OCI-LY1 (cell line): ENCODE results near the gene IL22.

Experiments used
- H2AFZ ChIP-seq: fragments of 200-600 bp; sonication (generic), shearing (Covaris generic); 2 replicates; pipeline ENCODE4 v1.6.0; 2014; ENCODE audit warnings: antibody characterized with exemption, mild to moderate bottlenecking, low read length
- H3F3A ChIP-seq: fragments of 200-600 bp; sonication (generic), shearing (Covaris generic); 2 replicates; pipeline ENCODE4 v1.6.0; 2014; ENCODE audit warnings: mild to moderate bottlenecking, antibody characterized with exemption, low read length, moderate library complexity; ENCODE audit not compliant: insufficient read depth
- H3K27ac ChIP-seq: fragments of 200-600 bp; sonication (generic); 2 replicates; pipeline ENCODE4 v1.5.1; 2014; ENCODE audit warnings: low read length, mixed run types, mild to moderate bottlenecking, low read depth; ENCODE audit not compliant: poor library complexity, severe bottlenecking
- H3K27me3 ChIP-seq: fragments of 200-600 bp; sonication (generic); 2 replicates; pipeline ENCODE4 v1.6.0; 2014; ENCODE audit warnings: antibody characterized with exemption, mild to moderate bottlenecking, low read length, moderate library complexity; ENCODE audit not compliant: insufficient read depth
- H3K36me3 ChIP-seq: fragments of 200-600 bp; sonication (generic); 2 replicates; pipeline ENCODE4 v1.6.1; 2014; ENCODE audit warnings: mild to moderate bottlenecking, antibody characterized with exemption, low read length, moderate library complexity, mixed read lengths; ENCODE audit not compliant: insufficient read depth
- H3K4me1 ChIP-seq: fragments of 200-600 bp; sonication (generic); 2 replicates; pipeline ENCODE4 v1.5.1; 2014; ENCODE audit warnings: mild to moderate bottlenecking, low read length, moderate library complexity; ENCODE audit not compliant: insufficient read depth, severe bottlenecking
- H3K4me2 ChIP-seq: fragments of 200-600 bp; sonication (generic), shearing (Covaris generic); 2 replicates; pipeline ENCODE4 v1.6.1; 2014; ENCODE audit warnings: low read length
- H3K4me3 ChIP-seq: fragments of 200-600 bp; sonication (generic); 2 replicates; pipeline ENCODE4 v1.5.1; 2014; ENCODE audit warnings: low read length, low read depth, mild to moderate bottlenecking, mixed read lengths; ENCODE audit not compliant: poor library complexity, severe bottlenecking
- H3K79me2 ChIP-seq: fragments of 200-600 bp; shearing (Covaris generic); 2 replicates; pipeline ENCODE4 v1.6.1; 2016; ENCODE audit warnings: mixed run types, low read length, mixed read lengths; ENCODE audit not compliant: insufficient read depth
- H3K9ac ChIP-seq: fragments of 200-600 bp; sonication (generic), shearing (Covaris generic); 2 replicates; pipeline ENCODE4 v1.6.1; 2014; ENCODE audit warnings: mild to moderate bottlenecking, low read length, mixed read lengths
- H3K9me2 ChIP-seq: fragments of 200-600 bp; sonication (generic), shearing (Covaris generic); 2 replicates; pipeline ENCODE4 v1.6.1; 2014; ENCODE audit warnings: low read depth, mild to moderate bottlenecking, low read length, mixed read lengths
- H3K9me3 ChIP-seq: fragments of 200-600 bp; shearing (Covaris generic); 2 replicates; pipeline ENCODE4 v1.6.1; 2014; ENCODE audit warnings: low read length, mixed read lengths
- H4K20me1 ChIP-seq: fragments of 200-600 bp; sonication (generic), shearing (Covaris generic); 2 replicates; pipeline ENCODE4 v1.6.0; 2016; ENCODE audit warnings: mild to moderate bottlenecking, low read length; ENCODE audit not compliant: insufficient read depth
- CTCF ChIP-seq: fragments of 200-600 bp; sonication (generic), shearing (Covaris generic); IDR thresholded peaks from 2 replicates; pipeline ENCODE4 v1.5.1; 2017; ENCODE audit warnings: mild to moderate bottlenecking, antibody characterized with exemption, low read length, moderate library complexity, mixed read lengths
- EZH2 ChIP-seq: fragments of 200-600 bp; sonication (generic), shearing (Covaris generic); IDR thresholded peaks from 2 replicates; pipeline ENCODE4 v1.8.0; 2017; ENCODE audit warnings: borderline replicate concordance, mixed run types, mild to moderate bottlenecking, antibody characterized with exemption, low read length, moderate library complexity, mixed read lengths

Gene IL22

GRCh38 chr12:68231229-68231628 is 22.2 kb downstream of the IL22 start:
- Histone ChIP-seq H3K9ac (no peak overlapping the region), H3F3A (no peaks in the 10 kb centered on the region), H3K79me2 (no peaks in the 10 kb centered on the region), H2AFZ (no peak overlapping the region), H3K4me2 (no peak overlapping the region), H3K36me3 (no peaks in the 10 kb centered on the region), H3K27ac (no peak overlapping the region), H3K9me3 (no peaks in the 10 kb centered on the region), H4K20me1 (no peaks in the 10 kb centered on the region), H3K4me3 (no peak overlapping the region), H3K9me2 (no peaks in the 10 kb centered on the region), H3K27me3 (no peaks in the 10 kb centered on the region), H3K4me1 (peaks cover 2% of the 10 kb centered on the region)
- no peak for TF ChIP-seq EZH2
- TF ChIP-seq CTCF: no peak

- Histone ChIP-seq H3K27ac (no peak overlapping the region), H3K36me3 (no peaks in the 10 kb centered on the region), H4K20me1 (no peaks in the 10 kb centered on the region), H3K4me2 (no peak overlapping the region), H3K9me3 (no peaks in the 10 kb centered on the region), H3K27me3 (no peaks in the 10 kb centered on the region), H3F3A (no peaks in the 10 kb centered on the region), H3K4me1 (no peaks in the 10 kb centered on the region), H3K9ac (no peak overlapping the region), H2AFZ (no peak overlapping the region), H3K79me2 (no peaks in the 10 kb centered on the region), H3K9me2 (no peaks in the 10 kb centered on the region), H3K4me3 (no peak overlapping the region)
- no peak for TF ChIP-seq CTCF
- no peak for TF ChIP-seq EZH2
Observed at GRCh38 chr12:68229956-68230355, 23.4 kb downstream of the IL22 start.

- Histone ChIP-seq H3K4me3 (no peak overlapping the region), H3K79me2 (no peaks in the 10 kb centered on the region), H3K9me2 (no peaks in the 10 kb centered on the region), H3K9me3 (no peaks in the 10 kb centered on the region), H3K4me2 (no peak overlapping the region), H3K9ac (no peak overlapping the region), H3F3A (no peaks in the 10 kb centered on the region), H3K27ac (no peak overlapping the region), H2AFZ (no peak overlapping the region), H3K4me1 (no peaks in the 10 kb centered on the region), H3K36me3 (no peaks in the 10 kb centered on the region), H4K20me1 (no peaks in the 10 kb centered on the region), H3K27me3 (no peaks in the 10 kb centered on the region)
- TF ChIP-seq CTCF (no peak), EZH2 (no peak)
Observed at GRCh38 chr12:68227356-68227755, 26.0 kb downstream of the IL22 start.
